PFSK-1 (cell line): ENCODE measurements around the gene SEL1L2.

Experiments
- FOXP2 ChIP-seq: optimal IDR thresholded peaks from 2 replicates; pipeline ENCODE3; 2011; ENCODE audit warnings: borderline replicate concordance, control low read depth, inconsistent platforms; ENCODE audit not compliant: insufficient read depth; ENCODE audit errors: extremely low read length, extremely low read depth
- POLR2AphosphoS5 ChIP-seq: IDR thresholded peaks from 2 replicates; pipeline ENCODE4 v1.6.1; 2012; ENCODE audit warnings: low read depth, mild to moderate bottlenecking, control low read depth, low read length, moderate library complexity
- REST ChIP-seq, 2 experiments: IDR thresholded peaks; 2 replicates each; pipeline versions ENCODE4 v1.6.1 to v1.8.0; 2011 to 2012; ENCODE audit warnings: low read depth in 2 of 2, low read length in 2 of 2, control low read depth in 1 of 2, inconsistent platforms in 1 of 2, mild to moderate bottlenecking in 1 of 2, moderate library complexity in 1 of 2; ENCODE audit not compliant: insufficient read depth in 1 of 2
- SIN3A ChIP-seq: IDR thresholded peaks from 2 replicates; pipeline ENCODE4 v1.6.1; 2012; ENCODE audit warnings: mild to moderate bottlenecking, low read length, moderate library complexity, borderline replicate concordance; ENCODE audit not compliant: insufficient read depth
- TAF1 ChIP-seq: IDR thresholded peaks from 2 replicates; pipeline ENCODE4 v1.6.1; 2012; ENCODE audit warnings: low read length, control low read depth, borderline replicate concordance; ENCODE audit not compliant: insufficient read depth

SEL1L2 gene

DNA sequence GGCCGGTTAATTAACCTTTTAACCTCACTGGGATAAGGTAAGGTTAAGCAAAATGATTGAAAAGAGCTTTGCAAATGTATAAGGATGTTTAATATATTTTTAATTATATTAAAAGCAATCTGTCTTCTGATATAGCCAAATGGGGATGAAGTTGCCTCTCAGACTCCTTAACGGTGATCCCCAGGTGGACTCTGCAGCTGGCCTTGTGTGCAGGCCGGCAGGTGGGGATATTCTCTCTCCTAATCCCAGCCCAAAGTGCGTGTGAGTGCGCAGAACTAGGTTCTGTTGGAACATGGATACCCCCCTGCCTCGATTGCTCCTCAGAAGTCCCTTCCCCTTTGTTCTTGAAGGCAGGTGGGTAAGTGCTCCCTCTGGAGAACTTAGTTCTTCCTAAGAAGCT lies 105.6 kb downstream of the SEL1L2 start:
- no peak for TF ChIP-seq POLR2AphosphoS5

DNA sequence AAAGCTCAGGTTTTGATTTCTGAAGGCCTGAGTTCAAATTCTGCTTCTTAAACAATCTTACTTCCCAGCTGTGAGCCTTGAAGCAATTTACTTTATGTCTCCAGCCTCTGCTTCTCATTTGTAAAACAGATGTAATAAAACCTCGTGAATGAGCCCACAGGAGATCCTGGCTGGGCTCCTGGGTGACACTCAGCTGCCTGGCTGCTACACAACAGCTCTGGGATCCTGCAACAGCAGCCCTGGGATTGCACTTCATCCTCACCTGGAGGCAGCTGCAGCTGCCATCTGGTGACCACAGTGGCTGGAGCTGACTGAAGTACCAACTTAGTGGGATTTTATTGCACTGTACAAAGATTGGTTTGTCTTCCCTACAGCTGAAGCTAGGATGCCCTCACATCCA lies 107.0 kb downstream of the SEL1L2 start:
- TF ChIP-seq SIN3A (no peak), FOXP2 (no peak), POLR2AphosphoS5 (no peak), REST (IDR thresholded peaks at IDR 0.05; ENCODE audit: insufficient read depth in 1 of 2, low read depth in 2 of 2, low read length in 2 of 2) (no peak), TAF1 (no peak)

DNA sequence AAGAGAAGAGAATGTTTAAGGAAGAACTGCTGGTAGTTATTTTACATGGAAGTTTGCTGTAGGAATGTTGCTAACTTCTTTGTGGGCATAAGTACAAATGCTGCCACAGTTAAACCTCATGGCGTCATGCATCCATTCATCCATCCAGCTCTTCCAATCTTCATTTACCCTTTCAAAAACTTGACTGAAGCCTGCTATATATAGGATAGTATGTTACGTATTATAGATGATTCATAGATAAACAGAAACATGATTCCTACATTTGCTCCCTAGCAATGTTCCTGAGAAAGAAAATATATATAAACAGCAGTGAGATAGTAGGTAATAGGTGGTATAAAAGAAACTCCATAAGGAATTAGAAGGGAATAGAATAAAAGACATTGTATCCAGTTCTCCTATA lies 111.8 kb downstream of the SEL1L2 start:
- no peak for TF ChIP-seq REST (IDR thresholded peaks at IDR 0.05; ENCODE audit: insufficient read depth in 1 of 2, low read depth in 2 of 2, low read length in 2 of 2)
- TF ChIP-seq SIN3A = no peak
- TF ChIP-seq FOXP2 = no peak
- no peak for TF ChIP-seq POLR2AphosphoS5
- TF ChIP-seq TAF1 = no peak

DNA sequence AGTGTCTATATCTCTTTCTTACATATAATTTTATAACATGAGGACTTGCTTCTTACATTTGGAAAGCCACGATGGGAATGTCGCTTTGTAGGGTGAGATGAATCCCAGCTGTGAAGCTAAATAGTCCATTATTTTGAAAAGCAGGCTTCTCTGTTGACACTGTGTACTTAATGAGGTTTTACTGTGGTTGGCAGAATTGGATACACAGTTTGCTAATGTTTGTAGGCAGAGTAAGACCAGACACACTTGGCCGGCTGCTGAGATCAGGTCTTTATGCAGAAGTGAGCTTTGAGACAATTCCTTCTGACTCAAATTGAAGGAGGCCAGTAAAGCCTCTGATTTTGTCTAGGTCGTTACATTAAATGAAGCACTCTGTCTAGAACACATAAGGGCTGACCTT lies 112.6 kb downstream of the SEL1L2 start:
- no peak for TF ChIP-seq TAF1
- no peak for TF ChIP-seq POLR2AphosphoS5
- no peak for TF ChIP-seq FOXP2
- no peak for TF ChIP-seq REST (IDR thresholded peaks at IDR 0.05; ENCODE audit: insufficient read depth in 1 of 2, low read depth in 2 of 2, low read length in 2 of 2)
- TF ChIP-seq SIN3A = no peak

- TF ChIP-seq SIN3A (no peak), REST (IDR thresholded peaks at IDR 0.05; ENCODE audit: insufficient read depth in 1 of 2, low read depth in 2 of 2, low read length in 2 of 2) (no peak), FOXP2 (no peak), TAF1 (no peak), POLR2AphosphoS5 (no peak)
Measured at GRCh38 chr20:13875265-13875811, 115.1 kb downstream of the SEL1L2 start.
